ENCODE measurements around the gene ARID3B. TPM values are rescaled to one million over a fixed set of nuclear protein-coding genes. Genes with fewer than 3 reads are reported as not detected.

The ARID3B gene
- 3.2 to 4.5 TPM (median 3.8 TPM) in 5 replicates for total RNA-seq (2022; extraction: Qiagen RNA extraction; ENCODE audit: low read depth)

GRCh38 chr15:74540761-74541493, at the start of gene ARID3B:
Gene ARID3B (plus strand): TSS chr15:74541220. CDS start chr15:74543937, 2,717 bp downstream.

GRCh38 chr15:74615508-74616365, 74.7 kb downstream of the ARID3B start, which contains the start of gene CLK3:
Gene CLK3 (plus strand): TSS chr15:74615836. CDS start chr15:74619197, 3,361 bp downstream.

Other genes starting within 250 kb of the ARID3B start
- not detected in 5 replicates for gene CYP11A1, start 173.6 kb upstream of the ARID3B start, total RNA-seq (2022; extraction: Qiagen RNA extraction; ENCODE audit: low read depth)
- 1.9 to 2.7 TPM (median 2.1 TPM) in 5 replicates for gene SEMA7A, start 107.3 kb upstream of the ARID3B start, total RNA-seq (2022; extraction: Qiagen RNA extraction; ENCODE audit: low read depth)
- 38.8 to 45.0 TPM (median 42.4 TPM) in 5 replicates for gene UBL7, start 80.1 kb upstream of the ARID3B start, total RNA-seq (2022; extraction: Qiagen RNA extraction; ENCODE audit: low read depth)
- gene CLK3, start 74.6 kb downstream of the ARID3B start, total RNA-seq (2022; extraction: Qiagen RNA extraction; ENCODE audit: low read depth) = 35.2 to 40.6 TPM (median 36.7 TPM) in 5 replicates
- gene EDC3, start 154.8 kb downstream of the ARID3B start, total RNA-seq (2022; extraction: Qiagen RNA extraction; ENCODE audit: low read depth) = 17.9 to 22.5 TPM (median 20.1 TPM) in 5 replicates
- gene CYP1A1, start 184.3 kb downstream of the ARID3B start, total RNA-seq (2022; extraction: Qiagen RNA extraction; ENCODE audit: low read depth) = 1.4 to 2.1 TPM (median 1.8 TPM) in 5 replicates
- not detected in 5 replicates for gene CYP1A2, start 207.6 kb downstream of the ARID3B start, total RNA-seq (2022; extraction: Qiagen RNA extraction; ENCODE audit: low read depth)
- 47.1 to 73.2 TPM (median 65.0 TPM) in 5 replicates for gene CSK, start 240.9 kb downstream of the ARID3B start, total RNA-seq (2022; extraction: Qiagen RNA extraction; ENCODE audit: low read depth)